Measurements from ENCODE around the gene ETV3L. TPM values are rescaled to one million over a fixed set of nuclear protein-coding genes. Genes with fewer than 3 reads are reported as not detected.

The ETV3L gene
- total RNA-seq, 1 donor from 2014 or later: not detected

- TF ChIP-seq CTCF (IDR thresholded peaks at IDR 0.05) (no peak), EZH2 (IDR thresholded peaks at IDR 0.05) (no peak), EZH2phosphoT487 (IDR thresholded peaks at IDR 0.05) (no peak)
- no peak overlapping the region for H2AFZ ChIP-seq (replicated peaks)
- Mint-ChIP-seq H3K27me3 (ENCODE audit: insufficient read depth, low read depth) (peaks cover 9% of the 10 kb centered on the region), H3K4me1 (peaks cover 26% of the 10 kb centered on the region), H3K36me3 (peaks cover 6% of the 10 kb centered on the region), H3K27ac (no peak overlapping the region), H3K9me3 (no peaks in the 10 kb centered on the region), H3K4me3 (peak overlapping the region; percentile 32)
- peaks cover 25% of the 10 kb centered on the region for H4K20me1 ChIP-seq (ENCODE audit: low read depth)
- no peak overlapping the region for H3K27ac ChIP-seq
- peaks cover 20% of the 10 kb centered on the region for H3K4me1 ChIP-seq
- H3K79me2 ChIP-seq (ENCODE audit: low read depth): peaks cover 26% of the 10 kb centered on the region
- no peak for DNase-seq (ENCODE audit: low spot score)
- no peak overlapping the region for H3K9ac ChIP-seq
- H3K27me3 ChIP-seq: no peaks in the 10 kb centered on the region
- no peaks in the 10 kb centered on the region for H3K36me3 ChIP-seq
- no peak overlapping the region for H3K4me3 ChIP-seq
- peaks cover 33% of the 10 kb centered on the region for H3F3A ChIP-seq (ENCODE audit: low read depth)
- no peaks in the 10 kb centered on the region for H3K9me3 ChIP-seq (ENCODE audit: low read depth)
- H3K4me2 ChIP-seq: no peak overlapping the region
These were observed 40.5 kb upstream of the ETV3L start for GRCh38 chr1:157140063-157140588.

GRCh38 chr1:157139052-157139715, 39.6 kb upstream of the ETV3L start:
- DNase-seq (ENCODE audit: low spot score): no peak
- Histone ChIP-seq H4K20me1 (ENCODE audit: low read depth) (peaks cover 25% of the 10 kb centered on the region), H3F3A (ENCODE audit: low read depth) (peaks cover 33% of the 10 kb centered on the region), H3K27me3 (no peaks in the 10 kb centered on the region), H3K4me1 (peaks cover 20% of the 10 kb centered on the region), H3K4me3 (peak overlapping the region; percentile 93), H3K79me2 (ENCODE audit: low read depth) (peaks cover 35% of the 10 kb centered on the region), H3K27ac (peak overlapping the region; percentile 95), H3K4me2 (peak overlapping the region; percentile 95), H2AFZ (replicated peaks) (no peak overlapping the region), H3K9ac (peak overlapping the region; percentile 77), H3K9me3 (ENCODE audit: low read depth) (no peaks in the 10 kb centered on the region), H3K36me3 (no peaks in the 10 kb centered on the region)
- peaks cover 26% of the 10 kb centered on the region for H3K4me1 Mint-ChIP-seq
- peaks cover 9% of the 10 kb centered on the region for H3K36me3 Mint-ChIP-seq
- peaks cover 9% of the 10 kb centered on the region for H3K27me3 Mint-ChIP-seq (ENCODE audit: insufficient read depth, low read depth)
- peak overlapping the region; percentile 97 for H3K27ac Mint-ChIP-seq
- TF ChIP-seq EZH2phosphoT487 (IDR thresholded peaks at IDR 0.05) (no peak), EZH2 (IDR thresholded peaks at IDR 0.05) (peak; percentile 3), CTCF (IDR thresholded peaks at IDR 0.05) (no peak)
- H3K4me3 Mint-ChIP-seq: peak overlapping the region; percentile 93
- H3K9me3 Mint-ChIP-seq: no peaks in the 10 kb centered on the region

GRCh38 chr1:157138220-157139051, 38.8 kb upstream of the ETV3L start, which contains the start of gene ETV3:
ETV3 (minus strand) TSS chr1:157138395; CDS start chr1:157136352, 2,043 bp downstream.
- Histone ChIP-seq H3K79me2 (ENCODE audit: low read depth) (peaks cover 35% of the 10 kb centered on the region), H3K9ac (peak within 1 kb of the TSS; percentile 77), H3K27me3 (no peaks in the 10 kb centered on the region), H3K4me3 (peak within 1 kb of the TSS; percentile 93), H3K9me3 (ENCODE audit: low read depth) (no peaks in the 10 kb centered on the region), H3K4me1 (peaks cover 20% of the 10 kb centered on the region), H3F3A (ENCODE audit: low read depth) (peaks cover 33% of the 10 kb centered on the region), H3K4me2 (peak within 1 kb of the TSS; percentile 95), H4K20me1 (ENCODE audit: low read depth) (peaks cover 25% of the 10 kb centered on the region), H3K36me3 (no peaks in the 10 kb centered on the region), H3K27ac (peak within 1 kb of the TSS; percentile 95), H2AFZ (replicated peaks) (peak within 1 kb of the TSS; percentile 92)
- no peak for TF ChIP-seq CTCF (IDR thresholded peaks at IDR 0.05)
- peak; percentile 54 for TF ChIP-seq EZH2 (IDR thresholded peaks at IDR 0.05)
- Mint-ChIP-seq H3K27me3 (ENCODE audit: insufficient read depth, low read depth) (peaks cover 9% of the 10 kb centered on the region), H3K27ac (peak within 1 kb of the TSS; percentile 97), H3K4me3 (peak within 1 kb of the TSS; percentile 99), H3K4me1 (peaks cover 26% of the 10 kb centered on the region), H3K9me3 (no peaks in the 10 kb centered on the region), H3K36me3 (peaks cover 11% of the 10 kb centered on the region)
- peak; percentile 93 for DNase-seq (ENCODE audit: low spot score)
